Astrocyte (in vitro differentiated cells and primary cell): ENCODE results near the gene CTSL. TPM values are rescaled to one million over a fixed set of nuclear protein-coding genes. Genes with fewer than 3 reads are reported as not detected.
"Not testable (repeated sequence)": the region's sequence is repeated elsewhere in the genome, so short reads cannot be mapped to it uniquely, and the experiment has no call there.

Experiments
- DNase-seq: peaks from one replicate; pipeline ENCODE4 v3.0.0-alpha.2; 2010; ENCODE audit warnings: low read depth
- FAIRE-seq: peaks from 2 replicates; lab custom pipeline; 2011; peaks lifted over from hg19 to GRCh38; lab: Jason Lieb, UNC
- H2AFZ ChIP-seq: 2 replicates; pipeline ENCODE4 v1.6.0; 2012; ENCODE audit warnings: low read depth, low read length, inconsistent platforms
- H3K27ac ChIP-seq: 2 replicates; pipeline ENCODE4 v1.5.1; 2011; ENCODE audit warnings: low read depth, low read length, inconsistent platforms
- H3K27me3 ChIP-seq: 2 replicates; pipeline ENCODE4 v1.6.0; 2011; ENCODE audit warnings: low read length, inconsistent platforms; ENCODE audit not compliant: insufficient read depth
- H3K36me3 ChIP-seq: 2 replicates; pipeline ENCODE4 v1.5.1; 2011; ENCODE audit warnings: low read length, inconsistent platforms; ENCODE audit not compliant: insufficient read depth
- H3K4me1 ChIP-seq: 2 replicates; pipeline ENCODE4 v1.5.1; 2011; ENCODE audit warnings: low read length, inconsistent platforms; ENCODE audit not compliant: insufficient read depth
- H3K4me2 ChIP-seq: 2 replicates; pipeline ENCODE4 v1.6.0; 2012; ENCODE audit warnings: low read length, inconsistent platforms
- H3K4me3 ChIP-seq: 2 replicates; pipeline ENCODE4 v1.5.1; 2011; ENCODE audit warnings: low read depth, mild to moderate bottlenecking, low read length, inconsistent platforms; ENCODE audit not compliant: insufficient read depth
- H3K79me2 ChIP-seq: 2 replicates; pipeline ENCODE4 v1.6.0; 2012; ENCODE audit warnings: mild to moderate bottlenecking, low read length, inconsistent platforms; ENCODE audit not compliant: insufficient read depth
- H3K9ac ChIP-seq: 2 replicates; pipeline ENCODE4 v1.6.0; 2012; ENCODE audit warnings: mild to moderate bottlenecking, low read length, inconsistent platforms
- H3K9me3 ChIP-seq: 2 replicates; pipeline ENCODE4 v1.5.1; 2012; ENCODE audit warnings: low read depth, mild to moderate bottlenecking, low read length, inconsistent platforms; ENCODE audit not compliant: insufficient read depth
- H4K20me1 ChIP-seq: 2 replicates; pipeline ENCODE4 v1.6.0; 2012; ENCODE audit warnings: low read length, inconsistent platforms; ENCODE audit not compliant: insufficient read depth
- H3K27ac Mint-ChIP-seq: one replicate; pipeline ENCODE4 v1.8.0; 2021; ENCODE audit warnings: mild to moderate bottlenecking, mixed read lengths; ENCODE audit not compliant: unreplicated experiment
- H3K27me3 Mint-ChIP-seq: one replicate; pipeline ENCODE4 v1.8.0; 2021; ENCODE audit warnings: low read depth, mixed read lengths; ENCODE audit not compliant: unreplicated experiment
- H3K36me3 Mint-ChIP-seq: one replicate; pipeline ENCODE4 v1.8.0; 2021; ENCODE audit warnings: low read depth, mixed read lengths; ENCODE audit not compliant: unreplicated experiment
- H3K4me1 Mint-ChIP-seq: one replicate; pipeline ENCODE4 v1.8.0; 2021; ENCODE audit warnings: low read depth, mixed read lengths; ENCODE audit not compliant: unreplicated experiment
- H3K4me3 Mint-ChIP-seq: one replicate; pipeline ENCODE4 v1.8.0; 2021; ENCODE audit warnings: mild to moderate bottlenecking, moderate library complexity, mixed read lengths; ENCODE audit not compliant: unreplicated experiment
- H3K9me3 Mint-ChIP-seq: one replicate; pipeline ENCODE4 v1.8.0; 2021; ENCODE audit warnings: mild to moderate bottlenecking, mixed read lengths; ENCODE audit not compliant: unreplicated experiment
- EZH2 ChIP-seq: IDR thresholded peaks from 2 replicates; pipeline ENCODE4 v1.6.1; 2012; ENCODE audit warnings: mild to moderate bottlenecking, low read length, inconsistent platforms; ENCODE audit not compliant: insufficient read depth
- total RNA-seq: library from RNA; stranded (reverse); gene quantifications from 2 replicates; pipeline ENCODE4 v1.2.1, GENCODE V29; 2021
- TF ChIP-seq, protein P1 (sequence below): IDR thresholded peaks from 2 replicates; pipeline ENCODE4 v1.5.1; 2011; ENCODE audit warnings: low read depth, mild to moderate bottlenecking, inconsistent platforms, low read length, moderate library complexity; ENCODE audit not compliant: insufficient read depth

Gene CTSL
- total RNA-seq, 1 donor from 2014 or later = 94.9 TPM

GRCh38 chr9:87753313-87753712 is 27.4 kb downstream of the CTSL start:
- H3K4me3 Mint-ChIP-seq = no peak overlapping the region
- Histone ChIP-seq H3K9ac (no peak overlapping the region), H3K79me2 (no peaks in the 10 kb centered on the region), H3K4me1 (no peaks in the 10 kb centered on the region), H3K27ac (no peak overlapping the region), H3K27me3 (no peaks in the 10 kb centered on the region), H3K9me3 (peaks cover 4% of the 10 kb centered on the region), H3K4me3 (no peak overlapping the region), H2AFZ (no peak overlapping the region), H4K20me1 (no peaks in the 10 kb centered on the region), H3K4me2 (no peak overlapping the region), H3K36me3 (no peaks in the 10 kb centered on the region)
- H3K4me1 Mint-ChIP-seq = no peaks in the 10 kb centered on the region
- FAIRE-seq (no peak), DNase-seq (no peak)
- H3K27ac Mint-ChIP-seq = no peak overlapping the region
- H3K27me3 Mint-ChIP-seq = peaks cover 1% of the 10 kb centered on the region
- H3K36me3 Mint-ChIP-seq = no peaks in the 10 kb centered on the region
- no peak for TF ChIP-seq EZH2
- TF ChIP-seq, protein P1, sequence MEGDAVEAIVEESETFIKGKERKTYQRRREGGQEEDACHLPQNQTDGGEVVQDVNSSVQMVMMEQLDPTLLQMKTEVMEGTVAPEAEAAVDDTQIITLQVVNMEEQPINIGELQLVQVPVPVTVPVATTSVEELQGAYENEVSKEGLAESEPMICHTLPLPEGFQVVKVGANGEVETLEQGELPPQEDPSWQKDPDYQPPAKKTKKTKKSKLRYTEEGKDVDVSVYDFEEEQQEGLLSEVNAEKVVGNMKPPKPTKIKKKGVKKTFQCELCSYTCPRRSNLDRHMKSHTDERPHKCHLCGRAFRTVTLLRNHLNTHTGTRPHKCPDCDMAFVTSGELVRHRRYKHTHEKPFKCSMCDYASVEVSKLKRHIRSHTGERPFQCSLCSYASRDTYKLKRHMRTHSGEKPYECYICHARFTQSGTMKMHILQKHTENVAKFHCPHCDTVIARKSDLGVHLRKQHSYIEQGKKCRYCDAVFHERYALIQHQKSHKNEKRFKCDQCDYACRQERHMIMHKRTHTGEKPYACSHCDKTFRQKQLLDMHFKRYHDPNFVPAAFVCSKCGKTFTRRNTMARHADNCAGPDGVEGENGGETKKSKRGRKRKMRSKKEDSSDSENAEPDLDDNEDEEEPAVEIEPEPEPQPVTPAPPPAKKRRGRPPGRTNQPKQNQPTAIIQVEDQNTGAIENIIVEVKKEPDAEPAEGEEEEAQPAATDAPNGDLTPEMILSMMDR = no peak
- H3K9me3 Mint-ChIP-seq = no peaks in the 10 kb centered on the region

- H3K27ac Mint-ChIP-seq, H3K27me3 ChIP-seq, H3K36me3 ChIP-seq, H3K4me1 ChIP-seq, H2AFZ ChIP-seq, H3K4me1 Mint-ChIP-seq, H3K27me3 Mint-ChIP-seq, H3K4me3 Mint-ChIP-seq, DNase-seq, H3K36me3 Mint-ChIP-seq, FAIRE-seq, H4K20me1 ChIP-seq, H3K9me3 Mint-ChIP-seq, H3K27ac ChIP-seq, H3K79me2 ChIP-seq, H3K9me3 ChIP-seq, H3K9ac ChIP-seq, H3K4me2 ChIP-seq, H3K4me3 ChIP-seq: not testable (repeated sequence)
These were observed 32.4 kb downstream of the CTSL start for GRCh38 chr9:87758330-87758729.

- H3K27ac Mint-ChIP-seq, H3K4me1 Mint-ChIP-seq, DNase-seq, H3K27me3 Mint-ChIP-seq, H3K4me2 ChIP-seq, H4K20me1 ChIP-seq, H3K4me3 Mint-ChIP-seq, H3K79me2 ChIP-seq, H3K9ac ChIP-seq, H3K27ac ChIP-seq, H3K27me3 ChIP-seq, H3K9me3 Mint-ChIP-seq, H3K36me3 Mint-ChIP-seq, H3K36me3 ChIP-seq, H3K4me1 ChIP-seq, H3K4me3 ChIP-seq, H3K9me3 ChIP-seq, FAIRE-seq, H2AFZ ChIP-seq: not testable (repeated sequence)
These were observed 34.1 kb downstream of the CTSL start for GRCh38 chr9:87759980-87760379.

- TF ChIP-seq EZH2 = no peak
- TF ChIP-seq, protein P1 = no peak
- no peak overlapping the region for H3K4me3 ChIP-seq
- H3K4me2 ChIP-seq = no peak overlapping the region
- no peak overlapping the region for H3K27ac ChIP-seq
- H3K9ac ChIP-seq = no peak overlapping the region
- H3K9me3 ChIP-seq = no peaks in the 10 kb centered on the region
- no peak overlapping the region for H3K4me3 Mint-ChIP-seq
- no peaks in the 10 kb centered on the region for H3K36me3 Mint-ChIP-seq
- no peak overlapping the region for H3K27ac Mint-ChIP-seq
- DNase-seq = no peak
- no peak for FAIRE-seq
- peaks cover 10% of the 10 kb centered on the region for H3K27me3 ChIP-seq
- H3K27me3 Mint-ChIP-seq = peaks cover 5% of the 10 kb centered on the region
- no peaks in the 10 kb centered on the region for H3K79me2 ChIP-seq
- no peaks in the 10 kb centered on the region for H4K20me1 ChIP-seq
- H3K4me1 ChIP-seq = no peaks in the 10 kb centered on the region
- no peaks in the 10 kb centered on the region for H3K9me3 Mint-ChIP-seq
- H3K36me3 ChIP-seq = no peaks in the 10 kb centered on the region
- no peak overlapping the region for H2AFZ ChIP-seq
- no peaks in the 10 kb centered on the region for H3K4me1 Mint-ChIP-seq
These were observed 34.6 kb downstream of the CTSL start for GRCh38 chr9:87760529-87760928.
